SK-N-DZ (cell line): ENCODE measurements around the gene PTPRCAP.

Experiments
- DNase-seq: peaks from one replicate; pipeline ENCODE4 v3.0.0-alpha.2; 2015; ENCODE audit warnings: low spot score

The PTPRCAP gene

DNA sequence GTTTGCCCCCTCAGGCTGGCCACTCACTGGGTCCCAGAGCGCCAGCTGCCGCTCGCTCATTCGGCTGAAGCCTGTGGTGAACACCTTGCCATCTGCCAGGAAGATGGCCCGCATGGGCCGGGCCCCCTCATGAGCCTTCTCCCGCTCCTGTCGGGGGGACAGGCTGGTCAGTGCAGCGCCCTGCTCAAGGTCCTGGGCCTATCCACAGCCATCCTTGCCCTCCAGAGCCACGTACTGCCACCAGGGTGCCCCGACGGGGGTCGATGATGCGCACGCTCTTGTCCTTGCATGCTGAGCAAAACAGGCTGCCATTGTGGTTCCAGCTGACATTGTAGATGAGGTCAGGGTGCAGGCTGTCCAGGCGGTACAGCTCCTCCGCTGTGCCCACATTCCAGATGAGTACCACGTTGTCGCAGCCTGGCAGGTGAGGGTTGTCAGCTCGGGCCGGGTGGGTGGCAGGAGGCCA, 3.6 kb upstream of the PTPRCAP start:
- DNase-seq, result no peak

DNA sequence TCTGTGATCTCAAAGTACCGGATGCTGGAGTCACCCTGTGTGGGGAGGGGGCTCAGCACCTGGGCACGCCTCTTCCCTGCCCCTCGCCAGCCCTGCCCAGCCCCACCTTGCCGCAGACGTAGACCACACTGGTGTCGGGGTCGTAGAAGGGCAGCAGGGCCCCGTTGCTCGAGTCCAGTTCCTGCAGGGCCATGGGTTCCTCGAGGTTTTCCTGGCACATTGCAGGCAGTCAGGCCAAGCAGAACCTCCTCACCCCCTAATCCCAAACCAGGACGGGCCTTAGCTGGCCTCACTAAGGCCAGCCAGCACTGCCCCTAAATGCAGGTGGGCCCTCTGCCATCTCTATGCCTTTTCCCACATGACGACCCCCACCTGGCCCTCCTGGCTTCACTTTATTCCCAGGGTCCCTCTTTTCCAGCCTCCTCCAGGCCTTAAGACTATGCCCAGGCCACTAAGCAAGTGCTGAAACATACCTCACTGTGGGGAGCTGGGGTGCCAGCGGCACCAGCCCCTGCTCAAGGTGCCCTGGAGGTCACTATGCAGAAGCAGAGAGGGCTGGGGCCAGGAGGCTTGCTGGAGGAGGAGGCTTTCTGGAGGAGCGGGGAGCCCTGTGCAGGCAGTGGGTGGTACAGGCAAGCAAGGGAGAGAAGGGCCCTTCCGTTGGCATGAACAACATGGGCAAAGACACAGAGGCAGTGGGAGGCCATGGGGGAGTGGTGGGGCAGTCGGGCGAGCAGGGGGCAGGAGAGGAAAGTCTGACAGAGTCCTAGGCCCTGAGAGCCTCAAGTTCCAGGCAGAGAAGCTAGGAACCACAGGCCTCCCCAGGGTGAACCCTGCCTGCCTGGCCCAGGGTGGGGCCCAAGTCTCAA, 3.0 kb upstream of the PTPRCAP start:
- no peak for DNase-seq

DNA sequence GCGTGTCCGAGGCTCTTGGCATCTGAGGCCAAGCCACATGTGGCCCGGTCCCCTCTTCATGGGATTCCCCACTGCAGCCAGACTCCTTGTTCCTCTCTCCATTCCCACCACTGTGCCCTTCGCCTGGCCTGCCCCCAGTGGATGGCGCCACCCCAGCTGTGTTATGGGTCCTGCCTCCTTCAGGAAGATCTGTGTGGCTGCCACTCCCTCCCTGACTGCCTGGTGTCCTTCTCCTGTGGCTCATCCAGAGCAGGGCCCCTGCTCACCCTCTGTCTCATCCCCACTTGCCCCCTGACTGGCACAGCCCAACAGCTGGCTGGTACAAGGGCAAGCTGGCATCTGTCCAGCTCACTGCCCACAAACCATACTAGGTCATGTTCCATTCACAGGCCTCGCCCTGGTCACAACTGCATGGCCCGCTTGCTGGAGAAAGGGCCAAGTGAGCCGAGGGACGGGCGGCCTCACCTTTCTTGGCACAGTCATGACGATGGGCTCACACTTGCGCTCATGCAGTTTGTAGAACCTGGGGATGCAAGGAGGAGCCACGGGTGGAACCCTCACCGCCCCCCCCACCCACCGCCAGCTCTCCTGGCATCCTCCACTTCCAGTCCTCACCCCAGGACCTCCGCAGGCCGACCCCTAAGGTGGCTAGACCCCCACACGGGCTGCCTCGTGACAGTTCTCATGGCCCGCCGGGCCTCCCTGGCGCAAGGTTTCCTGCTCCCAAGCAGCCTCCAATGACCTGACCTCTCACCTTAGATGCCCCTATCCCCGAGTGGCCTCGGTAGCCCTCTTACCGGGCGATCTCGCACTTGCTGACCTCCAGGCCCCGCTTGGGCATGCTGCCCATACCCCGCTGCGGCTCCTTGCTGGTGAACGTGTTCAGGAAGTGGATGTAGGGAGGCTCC, 2.1 kb upstream of the PTPRCAP start:
- DNase-seq, result no peak

DNA sequence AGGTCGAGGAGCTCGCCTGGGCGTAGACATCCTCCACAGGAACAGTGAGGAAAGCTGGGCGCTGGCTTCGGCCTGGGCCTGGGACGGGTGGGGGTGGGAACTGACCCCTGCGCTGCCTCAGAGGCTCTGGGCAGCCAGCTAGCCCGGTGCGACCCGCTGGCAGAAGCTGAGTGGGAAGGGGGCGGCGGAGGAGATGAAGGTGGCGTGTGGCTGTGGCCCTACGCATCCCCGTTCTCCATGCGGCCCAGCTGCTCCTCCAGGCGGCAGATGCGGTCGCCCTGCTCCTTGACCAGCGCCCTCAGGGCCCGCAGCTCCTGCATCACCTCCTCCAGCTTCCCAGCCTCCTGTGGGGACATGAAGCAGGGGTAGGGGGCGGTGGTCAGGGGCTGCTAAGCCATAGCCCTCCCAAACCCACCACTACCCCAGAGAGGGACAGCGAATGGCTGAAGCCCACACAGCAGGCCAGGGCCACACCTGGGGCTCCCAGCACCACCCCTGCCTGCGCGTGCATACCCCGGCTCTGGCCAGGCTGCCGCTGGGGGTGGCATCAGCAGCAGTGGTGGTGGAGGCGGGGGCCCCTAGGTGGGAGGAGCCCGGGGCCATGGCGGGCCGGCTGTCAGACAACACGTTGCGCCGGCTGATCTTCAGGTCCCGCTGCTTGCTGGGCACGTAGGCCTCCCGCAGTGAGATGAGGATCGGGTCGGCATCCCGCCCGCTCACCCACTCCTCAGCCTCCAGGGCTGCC, 848 bp upstream of the PTPRCAP start:
- no peak for DNase-seq

DNA sequence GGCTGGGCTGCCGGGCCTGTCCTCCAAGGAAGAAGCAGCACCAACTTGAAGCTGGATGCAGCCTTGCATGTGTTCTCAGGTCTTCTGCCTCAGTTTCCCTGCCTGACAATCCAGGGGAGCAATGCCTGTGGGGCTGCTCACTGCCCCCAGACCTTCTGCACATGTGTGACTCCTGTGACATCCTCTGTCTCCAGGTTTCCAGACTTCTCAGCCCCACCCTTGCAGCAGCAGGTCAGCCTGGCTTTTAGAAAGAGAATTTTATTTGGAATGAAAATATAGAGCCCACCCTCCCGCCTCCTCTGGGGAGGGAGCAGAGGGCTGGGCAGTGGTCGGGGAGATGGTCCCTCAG, 301 bp upstream of the PTPRCAP start:
- no peak for DNase-seq

DNA sequence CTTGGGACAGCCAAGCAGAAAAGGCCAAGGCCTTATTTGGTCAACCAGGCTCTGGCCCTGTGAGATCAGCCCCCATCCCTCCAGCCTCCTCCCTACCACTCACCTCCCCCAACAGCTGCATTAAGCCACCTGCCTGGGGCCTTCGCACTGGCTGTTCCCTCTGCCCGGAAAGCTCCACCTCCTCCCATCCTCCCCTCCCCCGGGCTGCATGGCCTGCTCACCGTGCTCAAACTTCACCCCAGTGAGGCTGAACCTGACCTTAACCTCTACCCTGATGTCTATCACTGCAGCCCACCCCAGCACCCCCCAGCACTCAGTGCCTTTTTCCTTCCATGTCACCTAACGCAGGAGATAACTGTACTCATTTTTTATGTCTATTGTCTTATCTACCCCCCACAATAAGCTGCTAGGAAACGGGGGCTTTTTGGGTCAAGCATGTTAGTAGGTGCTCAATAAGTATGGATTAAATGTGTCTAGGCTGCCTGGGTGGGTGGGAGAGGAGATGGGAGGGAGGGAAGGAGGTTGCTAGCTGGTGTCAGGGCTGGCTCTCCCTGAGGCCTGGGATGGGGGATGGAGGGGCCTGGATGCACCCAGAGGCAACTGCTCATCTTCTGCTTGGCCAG, 912 bp downstream of the PTPRCAP start:
- peak; percentile 72 for DNase-seq

DNA sequence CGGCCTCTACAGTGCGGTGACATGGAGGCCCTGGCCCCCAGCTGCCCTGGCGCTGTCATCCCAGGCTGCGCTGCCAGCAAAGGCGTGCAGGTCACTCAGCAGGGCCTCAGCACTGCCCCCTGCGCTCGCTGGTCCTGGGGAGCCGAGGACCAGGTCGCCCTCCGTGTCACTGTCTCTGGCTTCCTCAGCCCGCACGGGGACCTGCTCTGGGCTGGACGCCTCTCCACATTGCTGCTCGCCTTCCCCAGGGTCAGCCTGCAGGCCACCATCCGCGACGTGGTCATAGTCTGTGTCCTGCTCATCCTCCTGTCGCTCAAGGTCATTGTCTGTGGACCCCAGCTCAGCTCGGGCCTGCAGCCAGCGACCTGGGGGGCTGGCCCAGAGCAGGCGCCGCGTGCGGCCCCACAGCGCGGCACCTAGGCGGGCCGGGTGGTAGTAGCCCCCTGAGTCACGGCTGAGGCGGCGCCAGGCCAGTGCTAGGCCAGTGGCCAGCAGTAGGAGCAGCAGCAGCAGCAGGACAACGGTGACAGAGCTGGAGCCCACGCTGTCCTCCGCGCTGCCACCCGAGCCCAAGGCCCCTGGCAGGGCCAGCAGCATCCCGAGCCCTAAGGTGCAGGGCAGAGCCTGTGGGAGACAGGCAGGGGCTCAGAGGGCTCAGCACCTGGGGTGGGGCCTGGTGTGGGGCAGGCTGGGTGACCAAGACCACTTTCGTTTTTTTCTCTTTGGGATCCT, 1.6 kb downstream of the PTPRCAP start:
- DNase-seq, result no peak

DNA sequence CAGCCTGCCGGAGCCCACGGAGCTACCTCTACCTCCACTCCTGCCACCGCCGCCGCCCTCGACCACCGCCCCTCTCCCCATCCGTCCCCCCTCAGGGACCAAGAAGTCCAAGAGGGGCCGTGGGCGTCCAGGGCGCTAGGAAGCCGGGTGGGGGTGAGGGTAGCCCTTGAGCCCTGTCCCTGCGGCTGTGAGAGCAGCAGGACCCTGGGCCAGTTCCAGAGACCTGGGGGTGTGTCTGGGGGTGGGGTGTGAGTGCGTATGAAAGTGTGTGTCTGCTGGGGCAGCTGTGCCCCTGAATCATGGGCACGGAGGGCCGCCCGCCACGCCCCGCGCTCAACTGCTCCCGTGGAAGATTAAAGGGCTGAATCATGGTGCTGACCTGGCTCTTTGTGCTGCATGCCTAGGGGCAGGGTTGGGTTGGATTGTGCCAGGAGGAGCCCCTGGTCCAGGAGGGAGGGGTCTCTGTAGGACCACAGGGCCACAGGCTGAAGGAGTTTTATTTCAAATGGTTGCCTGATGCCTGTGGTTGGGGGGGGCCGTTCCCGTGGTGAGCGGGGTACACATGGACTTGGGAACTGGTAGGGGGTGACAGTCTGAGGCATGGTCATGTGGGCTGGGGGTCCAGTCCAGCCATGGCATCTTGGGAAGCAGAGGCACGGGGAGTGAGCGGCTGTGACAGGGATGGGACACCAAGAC, 2.3 kb downstream of the PTPRCAP start:
- DNase-seq, result no peak

DNA sequence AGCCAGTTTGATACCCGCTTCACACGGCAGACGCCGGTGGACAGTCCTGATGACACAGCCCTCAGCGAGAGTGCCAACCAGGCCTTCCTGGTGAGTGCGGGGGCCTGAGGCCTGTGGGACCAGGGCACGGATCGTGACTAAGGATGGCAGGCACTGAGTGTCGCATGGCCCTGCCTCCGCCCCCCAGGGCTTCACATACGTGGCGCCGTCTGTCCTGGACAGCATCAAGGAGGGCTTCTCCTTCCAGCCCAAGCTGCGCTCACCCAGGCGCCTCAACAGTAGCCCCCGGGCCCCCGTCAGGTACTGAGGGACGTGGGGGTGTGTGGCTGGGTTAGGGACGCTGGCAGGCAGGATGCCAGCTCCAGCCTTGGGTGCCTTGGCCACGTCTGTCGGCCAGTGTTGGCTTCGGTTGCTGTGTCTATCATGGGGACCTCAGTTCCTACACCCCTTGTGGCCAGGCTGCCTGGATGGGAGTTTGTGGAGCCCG, 3.0 kb downstream of the PTPRCAP start:
- DNase-seq, result no peak

DNA sequence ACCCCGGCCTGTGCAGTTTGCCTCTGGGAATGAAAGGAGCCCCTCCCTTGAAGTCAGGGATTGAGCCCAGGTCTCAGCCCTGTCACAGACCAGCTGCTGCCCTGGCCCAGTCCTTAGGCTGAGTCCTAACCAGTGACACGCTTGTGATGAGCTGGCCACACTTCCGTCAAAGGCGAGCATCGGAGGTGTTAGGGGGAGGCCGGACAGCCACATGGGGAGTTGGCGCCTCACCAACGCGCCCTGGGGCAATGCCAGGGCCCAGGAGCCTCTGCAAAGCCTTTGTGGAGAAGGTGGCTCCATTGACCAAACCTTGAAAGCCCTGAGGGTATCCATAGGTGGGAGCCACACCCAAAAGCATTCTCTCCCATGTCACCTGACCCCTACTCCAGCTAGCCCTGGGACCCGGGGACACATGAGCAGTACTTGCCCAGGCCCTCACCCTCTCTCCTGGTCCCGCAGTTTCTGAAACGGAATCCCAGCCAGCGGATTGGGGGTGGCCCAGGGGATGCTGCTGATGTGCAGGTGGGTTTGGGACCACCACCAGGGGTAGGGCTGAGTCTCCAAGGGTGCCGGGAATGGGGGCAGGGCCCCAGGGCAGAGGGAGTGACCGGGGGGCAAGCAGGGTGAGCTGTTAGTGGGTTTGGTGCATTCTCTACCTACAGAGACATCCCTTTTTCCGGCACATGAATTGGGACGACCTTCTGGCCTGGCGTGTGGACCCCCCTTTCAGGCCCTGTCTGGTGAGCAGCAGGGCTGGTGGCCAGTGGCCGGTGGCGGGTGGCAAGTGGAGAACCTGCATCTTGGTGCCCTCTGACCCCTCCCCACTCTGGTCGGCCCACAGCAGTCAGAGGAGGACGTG, 3.7 kb downstream of the PTPRCAP start:
- DNase-seq, result no peak

DNA sequence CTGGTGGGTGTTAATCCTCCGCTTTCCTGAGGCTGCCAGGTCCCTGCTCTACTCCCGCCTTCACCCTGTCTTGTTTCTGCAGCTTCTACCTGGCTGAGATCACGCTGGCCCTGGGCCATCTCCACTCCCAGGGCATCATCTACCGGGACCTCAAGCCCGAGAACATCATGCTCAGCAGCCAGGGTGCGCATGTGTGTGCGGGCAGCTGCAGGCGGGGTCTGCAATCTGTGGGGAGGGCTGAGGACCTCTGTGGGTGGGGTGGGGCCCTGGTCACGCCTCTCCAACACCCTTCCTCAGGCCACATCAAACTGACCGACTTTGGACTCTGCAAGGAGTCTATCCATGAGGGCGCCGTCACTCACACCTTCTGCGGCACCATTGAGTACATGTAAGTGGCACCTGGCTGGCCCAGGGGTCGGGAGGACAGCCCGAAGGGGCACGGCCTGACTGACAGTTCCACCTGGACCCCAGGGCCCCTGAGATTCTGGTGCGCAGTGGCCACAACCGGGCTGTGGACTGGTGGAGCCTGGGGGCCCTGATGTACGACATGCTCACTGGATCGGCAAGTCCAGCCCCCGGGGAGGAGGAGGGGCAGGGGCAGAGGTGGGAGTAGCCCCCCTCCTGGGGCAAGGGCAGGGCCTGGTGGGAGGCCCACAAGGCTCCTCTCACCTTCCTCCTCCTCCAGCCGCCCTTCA, 4.7 kb downstream of the PTPRCAP start:
- DNase-seq, result no peak

DNA sequence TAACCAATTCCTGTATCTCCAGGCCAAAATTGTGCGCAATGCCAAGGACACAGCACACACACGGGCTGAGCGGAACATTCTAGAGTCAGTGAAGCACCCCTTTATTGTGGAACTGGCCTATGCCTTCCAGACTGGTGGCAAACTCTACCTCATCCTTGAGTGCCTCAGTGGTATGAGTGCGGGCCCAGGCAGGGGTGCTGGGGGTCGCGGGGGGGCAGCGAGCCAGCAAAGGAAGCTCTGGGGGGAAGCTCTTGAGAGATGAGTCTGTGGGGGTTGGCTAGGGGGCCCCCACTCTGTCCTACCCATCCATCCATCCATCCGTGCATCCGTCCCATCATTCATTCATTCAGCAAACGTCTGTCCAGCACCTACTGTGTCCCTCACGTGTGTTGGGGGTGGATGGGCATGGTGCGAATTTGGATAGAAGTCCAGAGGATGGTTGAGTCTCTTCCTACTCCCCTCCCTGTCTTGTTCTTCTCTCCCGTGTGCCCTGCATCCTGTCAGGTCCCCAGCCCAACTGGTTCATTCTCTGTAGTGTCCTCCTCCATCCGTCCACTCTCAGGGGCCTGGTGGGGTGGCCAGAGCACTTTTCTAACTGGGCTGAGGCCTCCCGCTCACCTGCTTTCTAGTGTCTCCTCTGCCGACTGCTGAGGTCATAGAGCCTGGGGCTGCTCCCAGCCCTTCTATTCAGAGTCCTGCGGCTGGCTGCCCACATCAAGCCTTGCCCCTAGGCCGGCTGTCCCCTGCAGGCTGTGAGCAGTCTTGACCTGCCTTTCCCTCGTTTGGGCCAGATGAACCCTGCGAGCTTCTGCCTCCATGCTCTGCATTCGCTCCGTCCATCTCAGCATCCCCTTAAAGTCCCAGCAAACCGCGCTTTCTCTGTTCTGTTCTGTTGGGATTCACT, 5.9 kb downstream of the PTPRCAP start:
- DNase-seq, result no peak

DNA sequence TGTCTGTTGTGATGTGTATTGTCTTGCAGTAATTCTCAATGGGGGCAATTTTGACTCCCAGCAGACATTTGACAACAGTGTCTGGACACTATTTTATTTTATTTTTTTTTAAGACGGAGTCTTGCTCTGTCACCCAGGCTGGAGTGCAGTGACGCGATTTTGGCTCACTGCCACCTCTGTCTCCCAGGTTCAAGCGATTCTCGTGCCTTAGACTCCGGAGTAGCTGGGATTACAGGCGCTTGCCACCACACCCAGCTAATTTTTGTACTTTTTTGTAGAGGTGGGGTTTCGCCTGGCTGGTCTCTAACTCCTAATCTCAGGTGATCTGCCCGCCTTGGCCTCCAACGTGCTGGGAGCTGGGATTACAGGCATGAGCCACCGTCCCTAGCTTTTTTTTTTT, 7.8 kb downstream of the PTPRCAP start:
- DNase-seq, result no peak

DNA sequence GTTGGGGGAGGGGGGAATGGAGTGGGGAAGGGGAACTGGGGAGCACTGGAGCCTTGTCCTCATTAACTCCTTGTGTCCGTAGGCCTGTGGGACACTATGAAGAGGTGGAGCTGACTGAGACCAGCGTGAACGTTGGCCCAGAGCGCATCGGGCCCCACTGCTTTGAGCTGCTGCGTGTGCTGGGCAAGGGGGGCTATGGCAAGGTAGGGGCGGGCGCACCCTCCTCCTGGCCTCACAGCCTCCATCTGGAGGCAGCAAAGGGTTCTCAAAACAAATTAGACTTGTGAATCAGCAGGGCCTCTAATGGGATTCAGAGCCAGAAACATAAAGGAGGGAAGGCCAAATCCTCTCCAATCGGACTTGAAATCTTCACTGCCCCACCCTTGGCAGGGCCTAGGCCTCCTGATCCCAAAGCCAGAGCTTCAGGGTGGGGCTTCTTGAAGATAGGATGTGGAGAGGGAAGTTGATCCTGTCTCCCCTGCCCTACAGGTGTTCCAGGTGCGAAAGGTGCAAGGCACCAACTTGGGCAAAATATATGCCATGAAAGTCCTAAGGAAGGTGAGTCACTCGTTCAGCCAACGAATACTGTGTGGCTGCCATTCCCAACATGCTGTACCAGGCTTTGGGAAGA, 8.3 kb downstream of the PTPRCAP start:
- DNase-seq, result no peak

DNA sequence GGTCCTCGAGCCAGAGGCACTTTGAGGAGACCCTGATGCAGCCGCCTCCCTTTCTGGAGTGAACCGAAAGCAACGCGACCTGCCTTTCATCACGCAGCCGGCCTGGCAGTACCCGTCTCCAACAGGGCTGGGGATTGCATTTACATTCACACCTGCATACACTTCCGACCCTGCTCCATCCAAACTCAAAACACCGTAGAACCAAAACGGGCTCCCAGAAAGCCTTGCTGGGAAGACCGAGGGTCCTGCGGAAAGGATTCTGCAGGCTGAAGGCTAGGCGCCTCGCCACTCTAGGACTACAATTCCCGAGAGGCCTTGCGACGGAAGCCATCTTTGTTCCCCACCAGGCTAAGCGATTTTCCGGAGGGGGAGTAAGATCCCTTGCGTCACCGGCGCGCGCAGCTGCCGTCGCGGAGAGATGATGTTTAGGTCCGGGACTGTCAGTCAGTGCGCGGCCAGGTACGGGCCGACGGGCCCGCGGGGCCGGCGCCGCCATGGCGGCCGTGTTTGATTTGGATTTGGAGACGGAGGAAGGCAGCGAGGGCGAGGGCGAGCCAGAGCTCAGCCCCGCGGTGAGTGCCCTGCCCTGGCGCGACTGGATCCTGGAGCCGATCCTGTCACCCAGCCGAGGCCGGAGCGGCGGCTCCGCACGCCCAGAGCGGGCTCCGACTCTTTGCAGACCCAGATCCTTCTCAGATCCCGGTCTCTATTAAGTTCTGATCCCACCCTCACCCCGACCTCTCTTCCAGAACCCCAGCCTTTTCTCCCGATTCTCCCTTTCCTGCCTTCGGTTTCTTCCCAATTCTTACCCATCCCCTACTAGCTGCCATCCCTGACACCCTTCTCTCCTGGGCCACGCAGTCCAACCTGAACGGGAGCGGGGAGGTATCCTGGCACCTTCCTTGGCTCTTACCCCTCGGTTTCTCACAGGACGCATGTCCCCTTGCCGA, 9.2 kb downstream of the PTPRCAP start, which contains the start of gene RPS6KB2:
RPS6KB2 (plus strand) TSS at position 443 of the 950 bp plus-strand sequence; CDS start at position 495, 52 bp downstream.
- DNase-seq, result peak; percentile 97
